WTC11 (cell line): ENCODE measurements around the gene ARMC9.

Source experiments
- FOXP1 ChIP-seq: sonication (generic); formaldehyde crosslinking; IDR thresholded peaks from 2 replicates; pipeline ENCODE4 v1.8.0; 2022; ENCODE audit warnings: missing genetic modification reagents, mild to moderate bottlenecking, moderate library complexity, borderline replicate concordance
- MAX ChIP-seq: sonication (generic); formaldehyde crosslinking; IDR thresholded peaks from 2 replicates; pipeline ENCODE4 v1.8.0; 2022; ENCODE audit warnings: mild to moderate bottlenecking, missing genetic modification reagents
- TP53 ChIP-seq: sonication (generic); formaldehyde crosslinking; IDR thresholded peaks from 2 replicates; pipeline ENCODE4 v1.8.1; 2023; ENCODE audit warnings: mild to moderate bottlenecking, missing genetic modification reagents
- USF2 ChIP-seq: sonication (generic); formaldehyde crosslinking; IDR thresholded peaks from 2 replicates; pipeline ENCODE4 v1.8.1; 2023; ENCODE audit warnings: mild to moderate bottlenecking, missing genetic modification reagents, moderate library complexity

GRCh38 chr2:231367178-231367577 is 168.7 kb downstream of the ARMC9 start:
- no peak for TF ChIP-seq FOXP1
- TF ChIP-seq MAX (CRISPR knock-in tag) = no peak
- no peak for TF ChIP-seq TP53
- no peak for TF ChIP-seq USF2 (CRISPR knock-in tag)
